B cell (primary cell): ENCODE measurements around the gene SLC25A39. TPM values are rescaled to one million over a fixed set of nuclear protein-coding genes. Genes with fewer than 3 reads are reported as not detected.

Source experiments
- ATAC-seq: fragments of 200-7000 bp; cut with Tn5 transposase; one replicate; pipeline ENCODE4 v1.10.0; 2021; ENCODE audit warnings: low read depth, mild to moderate bottlenecking, moderate number of reproducible peaks, moderate library complexity
- CTCF ChIA-PET: fragments of 350-600 bp; sonication (Branson Sonifier 250); formaldehyde crosslinking; loops from one replicate; lab custom pipeline; 2021; ENCODE audit warnings: antibody characterized with exemption, inconsistent platforms; lab: Charles Lee
- POLR2A ChIA-PET: fragments of 350-600 bp; sonication (Branson Sonifier 250); formaldehyde crosslinking; loops from one replicate; lab custom pipeline; 2021; ENCODE audit warnings: antibody characterized with exemption; lab: Charles Lee
- DNase-seq: peaks from one replicate; pipeline ENCODE4 v3.0.0; 2013
- H2AFZ ChIP-seq: 2 replicates; pipeline ENCODE4 v1.6.1; 2012; ENCODE audit warnings: mild to moderate bottlenecking, low read depth, low read length; ENCODE audit not compliant: insufficient read depth, poor library complexity, severe bottlenecking
- H3K27ac ChIP-seq, 2 donors: 1 replicate in 1 of 2; 2 replicates in 1 of 2; pipeline ENCODE4 v1.5.1; 2012 to 2013; ENCODE audit warnings: low read length in 2 of 2, mild to moderate bottlenecking in 2 of 2, moderate library complexity in 1 of 2
- H3K27me3 ChIP-seq, 4 experiments: fragments of 200-600 bp in 1 of 4; sonication (generic) in 1 of 4; replicated peaks in 1 of 4; 1 replicate in 2 of 4; 2 replicates in 2 of 4; pipeline versions ENCODE4 v1.6.1 to v1.7.0; 2013 to 2016; ENCODE audit warnings: low read length in 3 of 4, mild to moderate bottlenecking in 2 of 4, mixed read lengths in 1 of 4, moderate library complexity in 1 of 4; ENCODE audit not compliant: insufficient read depth in 4 of 4, control insufficient read depth in 3 of 4; ENCODE audit errors: control extremely low read depth in 1 of 4
- H3K36me3 ChIP-seq, 2 experiments: replicated peaks in 1 of 2; 1 replicate in 1 of 2; 2 replicates in 1 of 2; pipeline versions ENCODE4 v1.6.1 to v1.7.1; 2013; ENCODE audit warnings: low read length in 1 of 2; ENCODE audit not compliant: insufficient read depth in 2 of 2, control insufficient read depth in 1 of 2; ENCODE audit errors: control extremely low read depth in 1 of 2, extremely low read depth in 1 of 2
- H3K4me1 ChIP-seq, 2 donors: fragments of 200-600 bp in 1 of 2; sonication (generic) in 1 of 2; 1 replicate in 1 of 2; 2 replicates in 1 of 2; pipeline versions ENCODE4 v1.5.1 to v1.6.1; 2013 to 2017; ENCODE audit warnings: low read length in 2 of 2; ENCODE audit not compliant: control insufficient read depth in 2 of 2, insufficient read depth in 2 of 2
- H3K4me2 ChIP-seq: replicated peaks from 2 replicates; pipeline ENCODE3; 2012; ENCODE audit warnings: mild to moderate bottlenecking, low read depth, low read length; ENCODE audit not compliant: poor library complexity, severe bottlenecking
- H3K4me3 ChIP-seq, 5 experiments: fragments of 200-600 bp in 1 of 5; sonication (generic) in 1 of 5; 1 replicate in 3 of 5; 2 replicates in 2 of 5; pipeline versions ENCODE4 v1.5.1 to v1.7.0; 2011 to 2016; ENCODE audit warnings: low read length in 4 of 5, mild to moderate bottlenecking in 4 of 5, low read depth in 2 of 5, control low read depth in 1 of 5, moderate library complexity in 1 of 5; ENCODE audit not compliant: insufficient read depth in 1 of 5; ENCODE audit errors: control extremely low read depth in 1 of 5, extremely low read depth in 1 of 5
- H3K79me2 ChIP-seq: fragments of 200-600 bp; sonication (generic); one replicate; pipeline ENCODE4 v1.6.0; 2016; ENCODE audit warnings: low read length; ENCODE audit not compliant: control insufficient read depth, insufficient read depth
- H3K9ac ChIP-seq: fragments of 200-600 bp; sonication (generic); 2 replicates; pipeline ENCODE4 v1.6.1; 2017; ENCODE audit warnings: mild to moderate bottlenecking, low read length, moderate library complexity
- H3K9me3 ChIP-seq, 3 donors: one replicate each; pipeline versions ENCODE4 v1.6.1 to v1.7.1; 2013; ENCODE audit warnings: low read length in 2 of 3; ENCODE audit not compliant: control insufficient read depth in 2 of 3, insufficient read depth in 1 of 3; ENCODE audit errors: control extremely low read depth in 1 of 3
- H4K20me1 ChIP-seq: 2 replicates; pipeline ENCODE4 v1.6.0; 2012; ENCODE audit warnings: mild to moderate bottlenecking, low read length; ENCODE audit not compliant: insufficient read depth, control insufficient read depth, poor library complexity, severe bottlenecking
- H3K27ac Mint-ChIP-seq: one replicate; pipeline ENCODE4 v1.8.0; 2021; ENCODE audit warnings: mixed read lengths
- H3K27me3 Mint-ChIP-seq: one replicate; pipeline ENCODE4 v1.8.0; 2021; ENCODE audit warnings: mixed read lengths
- H3K4me1 Mint-ChIP-seq: one replicate; pipeline ENCODE4 v1.8.0; 2021; ENCODE audit warnings: mixed read lengths
- H3K4me3 Mint-ChIP-seq: one replicate; pipeline ENCODE4 v1.8.0; 2021; ENCODE audit warnings: mixed read lengths
- H3K9me3 Mint-ChIP-seq: one replicate; pipeline ENCODE4 v1.8.0; 2022; ENCODE audit warnings: mixed read lengths; ENCODE audit not compliant: insufficient read depth
- CTCF ChIP-seq: fragments of 200-600 bp; IDR thresholded peaks from one replicate; pipeline ENCODE4 v1.8.0; 2022; ENCODE audit warnings: antibody characterized with exemption, mild to moderate bottlenecking
- EZH2 ChIP-seq: IDR thresholded peaks from 2 replicates; pipeline ENCODE4 v1.6.1; 2012; ENCODE audit warnings: borderline replicate concordance, low read depth, mild to moderate bottlenecking, moderate library complexity, low read length; ENCODE audit not compliant: insufficient read depth, poor library complexity, severe bottlenecking
- WGBS: methylation state at CpG from one replicate; pipeline ENCODE4 v1.1.5; 2013; ENCODE audit warnings: missing lambda C conversion rate; ENCODE audit not compliant: insufficient coverage; 5-methylcytosine and 5-hydroxymethylcytosine counted together
- intact Hi-C: fragments of 100-400 bp; cut with micrococcal nuclease; formaldehyde crosslinking; loops from one replicate; pipeline ENCODE4 v1.10.0; 2022
- polyA plus RNA-seq: library from polyadenylated mRNA; depleted of rRNA; stranded (reverse); fragments of >200 nt; gene quantifications from 2 replicates; pipeline ENCODE4 v1.2.3, GENCODE V29; 2012
- total RNA-seq, 2 donors: library from RNA; stranded (reverse); fragments of 120-200 nt in 1 of 2; gene quantifications; 1 replicate in 1 of 2; 2 replicates in 1 of 2; pipeline versions ENCODE4 v1.2.3 to v1.2.4, GENCODE V29; 2013 to 2022

The SLC25A39 gene
- total and polyA plus RNA-seq, 2 donors (not counting 1 experiment from before 2014, with no cell fraction given), result 88.4 to 160 TPM

DNA sequence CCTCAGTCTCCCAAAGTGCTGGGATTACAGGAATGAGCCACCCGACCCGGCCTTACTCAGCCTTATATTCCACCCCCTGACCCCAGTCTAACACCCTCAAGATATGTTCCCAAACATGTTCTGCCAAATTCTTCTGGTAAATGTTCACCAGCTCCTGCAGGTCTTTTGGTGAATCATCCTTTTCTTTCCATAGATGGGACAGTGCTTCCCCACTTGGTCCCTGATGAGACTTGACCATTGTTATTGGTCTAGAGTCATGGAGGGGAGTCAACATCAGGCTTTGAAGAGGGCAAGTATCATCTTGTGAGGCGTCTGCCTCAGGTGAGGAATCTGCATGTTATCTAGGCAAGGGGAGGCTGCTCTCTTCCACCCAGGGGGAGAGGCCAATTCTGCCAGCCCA, 26.6 kb downstream of the SLC25A39 start:
- Histone ChIP-seq H3K36me3 (no peaks in the 10 kb centered on the region), H3K9ac (no peak overlapping the region), H2AFZ (no peak overlapping the region), H4K20me1 (no peaks in the 10 kb centered on the region), H3K79me2 (no peaks in the 10 kb centered on the region), H3K27ac (no peak overlapping the region), H3K4me1 (no peaks in the 10 kb centered on the region), H3K27me3 (peaks cover 0 to 6% (median 1%) of the 10 kb centered on the region in 4 experiments), H3K4me3 (no peak overlapping the region), H3K9me3 (no peaks in the 10 kb centered on the region), H3K4me2 (no peak overlapping the region)
- POLR2A ChIA-PET, result interaction anchor here (0.6 kb wide), 1 partner anchor 73 kb away, joined by 3 read pairs; no protein-coding TSS in a partner anchor
- peaks cover 25% of the 10 kb centered on the region for H3K27me3 Mint-ChIP-seq
- H3K4me3 Mint-ChIP-seq, result no peak overlapping the region
- no peaks in the 10 kb centered on the region for H3K9me3 Mint-ChIP-seq
- DNase-seq (no peak), ATAC-seq (no peak)
- CTCF ChIA-PET, result no interaction called here
- no peak overlapping the region for H3K27ac Mint-ChIP-seq
- no peak for TF ChIP-seq EZH2
- no peak for TF ChIP-seq CTCF
- no CpG with 5 or more reads among the region's 3 CpGs for WGBS
- intact Hi-C loops, result no loop called here
- H3K4me1 Mint-ChIP-seq, result no peaks in the 10 kb centered on the region

- CTCF ChIA-PET, result no interaction called here
- no peaks in the 10 kb centered on the region for H3K36me3 ChIP-seq
- H3K4me3 Mint-ChIP-seq, result no peak overlapping the region
- ATAC-seq (no peak), DNase-seq (no peak)
- POLR2A ChIA-PET, result no interaction called here
- peaks cover 0 to 8% (median 0%) of the 10 kb centered on the region in 4 experiments for H3K27me3 ChIP-seq
- no peak for TF ChIP-seq EZH2
- no peak for TF ChIP-seq CTCF
- H3K4me1 ChIP-seq, result no peaks in the 10 kb centered on the region
- no peak overlapping the region for H3K4me2 ChIP-seq
- no peak overlapping the region for H3K9ac ChIP-seq
- H3K27ac ChIP-seq, result no peak overlapping the region
- H3K4me3 ChIP-seq, result no peak overlapping the region
- H3K4me1 Mint-ChIP-seq, result no peaks in the 10 kb centered on the region
- no peaks in the 10 kb centered on the region for H4K20me1 ChIP-seq
- H3K9me3 Mint-ChIP-seq, result no peaks in the 10 kb centered on the region
- intact Hi-C loops, result no loop called here
- H3K27me3 Mint-ChIP-seq, result peaks cover 17% of the 10 kb centered on the region
- no peak overlapping the region for H3K27ac Mint-ChIP-seq
- WGBS, result 85% methylated on average over 7 of the region's 9 CpGs
- no peaks in the 10 kb centered on the region for H3K79me2 ChIP-seq
- no peak overlapping the region for H2AFZ ChIP-seq
- no peaks in the 10 kb centered on the region for H3K9me3 ChIP-seq
Measured at GRCh38 chr17:44293509-44294226, 31.0 kb downstream of the SLC25A39 start.
